NCI-H1694 treated with DMSO at 0.1 percent for 48 hours (cell line): ENCODE measurements around the gene PIGS.
"Not testable (repeated sequence)": the region's sequence is repeated elsewhere in the genome, so short reads cannot be mapped to it uniquely, and the experiment has no call there.

Source experiments
- DNase-seq: peaks from one replicate; lab custom pipeline; 2025; lab: John Stamatoyannopoulos, UW

Gene PIGS

DNA sequence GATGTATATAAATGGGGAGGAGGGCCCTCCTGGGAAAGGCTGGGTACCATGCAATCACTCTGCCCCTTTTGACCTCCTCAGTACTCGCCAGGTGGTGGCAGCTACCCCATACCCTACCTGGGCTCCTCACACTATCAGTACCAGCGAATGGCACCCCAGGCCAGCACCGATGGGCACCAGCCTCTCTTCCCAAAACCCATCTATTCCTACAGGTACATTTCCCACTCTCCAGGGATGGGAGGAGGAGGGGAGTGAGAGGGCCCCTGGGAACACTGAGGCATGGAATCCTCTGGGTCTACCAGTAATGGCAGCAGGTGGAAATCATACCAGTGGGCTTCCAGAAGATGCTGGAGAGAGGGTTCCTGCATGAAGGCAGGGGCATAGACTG is 42.3 kb downstream of the PIGS start:
- no peak for DNase-seq

DNA sequence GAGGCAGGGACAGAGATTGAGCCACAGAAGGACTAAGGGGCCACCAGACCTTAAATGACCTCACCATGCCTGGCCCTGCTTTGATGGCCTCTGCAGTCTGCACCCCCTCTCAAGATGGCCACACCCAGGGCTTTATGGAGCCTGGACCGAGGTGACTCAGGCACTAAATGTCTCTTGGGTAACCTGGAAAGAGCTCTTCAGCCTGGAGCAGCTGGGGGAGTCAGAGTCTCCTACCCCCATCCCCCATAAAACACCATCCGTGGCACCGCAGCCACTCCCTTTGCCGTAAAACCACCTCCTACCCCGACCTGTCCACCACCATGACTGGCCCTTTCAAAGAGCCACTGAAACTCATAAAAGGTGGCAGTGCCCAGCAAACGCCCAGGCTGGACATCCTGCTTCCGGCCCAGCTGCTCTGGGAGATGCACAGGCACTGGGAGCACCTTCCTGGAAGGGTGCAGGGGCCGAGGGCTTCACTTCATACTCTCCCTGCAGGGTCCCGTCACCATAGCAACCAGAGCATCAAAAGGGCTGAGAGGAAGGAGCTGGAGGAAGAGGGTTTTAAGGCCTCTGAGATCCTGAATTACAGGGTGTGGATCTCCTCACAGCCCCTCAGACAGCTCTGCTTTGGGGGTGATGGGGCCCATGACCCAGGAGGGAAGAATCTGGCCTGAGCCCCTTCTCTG is 42.9 kb downstream of the PIGS start:
- no peak for DNase-seq

DNA sequence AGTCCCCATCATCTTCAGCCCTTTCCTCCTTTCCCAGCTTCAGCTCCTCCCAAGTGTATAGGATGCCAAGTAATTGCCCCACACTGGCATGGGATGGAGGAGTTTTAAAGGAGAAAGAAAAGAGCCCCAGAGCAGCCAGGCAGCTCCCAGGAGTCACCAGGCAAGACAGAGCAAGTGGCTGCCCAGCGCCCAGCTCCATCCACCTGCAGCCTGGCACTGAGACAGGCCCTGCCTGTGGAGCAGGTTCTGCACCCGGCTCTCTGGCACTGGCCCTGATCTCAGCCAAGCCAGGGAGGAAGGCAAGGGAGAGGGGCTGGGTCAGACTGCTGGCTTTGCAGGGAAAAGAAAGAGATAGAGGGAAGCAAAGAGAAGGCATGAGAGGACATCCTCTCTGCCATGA is 43.5 kb downstream of the PIGS start:
- no peak for DNase-seq

DNA sequence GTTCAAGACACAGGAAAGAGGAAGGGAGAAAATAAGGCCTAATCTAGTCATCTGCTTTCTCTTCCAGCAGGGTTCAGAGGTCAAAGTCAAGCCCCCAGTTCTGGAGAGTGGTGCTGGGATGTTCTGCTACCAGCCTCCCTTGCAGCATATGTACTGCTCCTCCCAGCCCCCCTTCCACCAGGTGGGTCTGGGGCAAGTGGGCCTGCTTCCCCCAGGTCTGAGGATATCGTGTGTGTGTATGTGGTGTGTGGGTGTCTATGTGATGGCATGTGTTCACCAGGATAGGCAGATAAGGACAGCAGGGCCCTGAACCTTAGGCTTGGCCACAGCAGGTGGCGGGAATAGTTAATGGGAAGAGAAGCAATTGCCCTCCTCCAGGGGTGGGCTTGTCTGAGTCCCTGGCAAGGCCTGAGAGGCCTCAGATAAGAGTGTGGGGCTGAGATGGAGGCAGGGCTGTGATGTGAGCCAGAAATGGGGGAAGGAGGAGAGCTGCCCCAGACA is 44.1 kb downstream of the PIGS start:
- DNase-seq = no peak

DNA sequence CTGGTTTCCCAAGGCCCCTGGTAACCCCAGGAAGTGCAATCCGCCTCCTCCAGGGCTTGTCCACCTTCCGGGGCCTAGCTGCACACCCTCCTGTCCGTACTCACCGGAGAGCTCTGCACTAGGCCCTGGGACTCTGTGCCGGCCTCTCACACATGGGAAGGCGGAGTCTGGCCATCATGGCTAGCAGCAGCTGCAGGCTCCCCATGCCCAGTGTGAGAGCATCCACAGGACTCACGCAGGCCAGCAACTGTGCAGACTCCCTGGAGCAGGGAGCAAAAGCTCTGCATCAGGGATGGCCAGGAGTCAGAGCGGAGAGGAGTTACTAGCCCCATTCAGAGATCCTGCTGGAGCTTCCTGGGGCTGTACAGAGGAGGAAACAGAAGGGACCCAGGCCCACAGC is 44.9 kb downstream of the PIGS start:
- no peak for DNase-seq

DNA sequence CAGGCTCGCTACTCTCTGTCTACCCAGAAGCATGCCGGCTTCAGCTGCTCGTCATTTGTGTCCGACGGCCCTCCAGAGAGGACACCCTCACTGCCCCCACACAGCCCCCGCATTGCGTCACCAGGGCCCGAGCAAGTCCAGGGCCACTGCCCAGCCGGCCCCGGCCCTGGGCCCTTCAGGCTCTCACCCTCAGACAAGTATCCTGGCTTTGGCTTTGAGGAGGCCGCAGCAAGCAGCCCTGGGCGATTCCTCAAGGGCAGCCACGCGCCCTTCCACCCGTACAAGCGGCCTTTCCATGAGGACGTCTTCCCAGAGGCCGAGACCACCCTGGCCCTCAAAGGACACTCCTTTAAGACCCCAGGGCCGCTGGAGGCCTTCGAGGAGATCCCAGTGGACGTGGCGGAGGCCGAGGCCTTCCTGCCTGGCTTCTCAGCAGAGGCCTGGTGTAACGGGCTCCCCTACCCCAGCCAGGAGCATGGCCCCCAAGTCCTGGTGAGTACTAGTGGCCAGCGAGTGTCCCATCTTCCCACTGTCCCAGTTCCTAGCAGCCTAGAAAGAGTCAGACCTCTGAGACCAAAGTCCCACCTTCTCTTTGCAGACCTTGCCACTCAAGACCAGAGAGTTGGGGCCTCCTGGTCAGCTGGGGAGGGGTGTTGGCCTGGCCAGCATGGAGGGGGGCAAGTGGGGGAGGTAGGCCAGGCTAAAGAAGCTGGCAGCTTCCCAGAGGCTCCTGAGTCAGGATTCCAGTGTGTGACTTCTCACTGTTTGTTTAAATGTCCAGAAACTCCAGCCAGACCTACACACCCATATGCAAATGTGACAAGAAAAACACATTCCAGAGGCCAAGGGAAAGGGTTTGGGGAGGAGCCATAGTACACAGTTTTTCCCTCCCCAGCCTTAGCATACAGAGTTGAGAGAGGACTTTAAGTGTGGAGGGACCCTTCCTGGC is 46.6 kb downstream of the PIGS start:
- no peak for DNase-seq

DNA sequence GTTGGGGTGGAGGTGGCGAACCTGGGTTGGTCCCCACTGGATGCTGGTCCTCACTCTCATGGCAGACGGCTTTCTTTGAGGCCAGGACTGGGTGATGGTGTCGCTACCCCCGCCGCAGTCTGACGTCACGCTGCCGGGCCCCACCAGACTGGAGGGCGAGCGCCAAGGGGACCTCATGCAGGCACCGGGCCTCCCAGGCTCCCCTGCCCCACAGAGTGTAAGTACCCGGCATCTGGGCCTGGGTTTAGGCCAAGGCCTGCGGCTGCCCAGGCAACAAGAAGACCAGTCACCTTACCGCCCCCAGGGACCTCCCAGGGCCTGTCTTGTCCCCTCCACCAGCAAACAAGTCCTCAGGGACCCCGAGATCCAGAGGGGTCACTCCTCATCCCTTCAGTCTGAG is 47.4 kb downstream of the PIGS start:
- DNase-seq = no peak

DNA sequence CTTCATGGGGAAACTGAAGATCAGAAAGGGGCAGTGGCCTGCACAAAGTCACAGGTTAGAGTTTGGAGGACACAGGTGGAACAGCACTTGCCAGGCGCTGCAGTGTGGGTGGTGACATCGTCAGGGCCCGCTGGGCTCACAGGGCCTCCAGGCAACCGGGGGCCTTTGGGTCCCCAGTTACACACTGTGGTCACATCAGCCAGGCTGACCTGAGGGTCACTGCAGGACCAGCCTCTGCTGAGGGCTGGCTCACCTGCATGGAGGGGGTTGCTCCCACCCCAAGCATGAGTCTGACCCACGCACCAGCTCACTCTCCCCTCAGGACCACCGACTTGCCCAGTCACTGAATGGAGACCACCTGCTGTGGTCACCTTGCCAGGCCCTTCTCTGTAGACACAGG is 48.1 kb downstream of the PIGS start:
- DNase-seq = no peak

DNA sequence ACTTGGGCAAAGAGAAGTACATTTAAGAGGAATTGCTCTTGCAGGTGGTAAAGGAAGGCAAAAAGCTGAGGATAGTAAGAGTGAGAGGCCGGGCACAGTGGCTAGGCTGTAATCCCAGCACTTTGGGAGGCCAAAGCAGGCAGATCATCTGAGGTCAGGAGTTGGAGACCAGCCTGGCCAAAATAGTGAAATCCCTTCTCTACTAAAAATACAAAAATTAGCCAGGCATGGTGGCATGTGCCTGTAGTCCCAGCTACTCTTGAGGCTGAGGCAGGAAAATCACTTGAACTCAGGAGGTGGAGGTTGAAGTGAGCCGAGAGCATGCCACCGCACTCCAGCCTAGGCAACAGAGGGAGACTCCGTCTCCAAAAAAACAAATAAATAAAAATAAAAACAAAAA is 49.0 kb downstream of the PIGS start:
- DNase-seq = not testable (repeated sequence)

DNA sequence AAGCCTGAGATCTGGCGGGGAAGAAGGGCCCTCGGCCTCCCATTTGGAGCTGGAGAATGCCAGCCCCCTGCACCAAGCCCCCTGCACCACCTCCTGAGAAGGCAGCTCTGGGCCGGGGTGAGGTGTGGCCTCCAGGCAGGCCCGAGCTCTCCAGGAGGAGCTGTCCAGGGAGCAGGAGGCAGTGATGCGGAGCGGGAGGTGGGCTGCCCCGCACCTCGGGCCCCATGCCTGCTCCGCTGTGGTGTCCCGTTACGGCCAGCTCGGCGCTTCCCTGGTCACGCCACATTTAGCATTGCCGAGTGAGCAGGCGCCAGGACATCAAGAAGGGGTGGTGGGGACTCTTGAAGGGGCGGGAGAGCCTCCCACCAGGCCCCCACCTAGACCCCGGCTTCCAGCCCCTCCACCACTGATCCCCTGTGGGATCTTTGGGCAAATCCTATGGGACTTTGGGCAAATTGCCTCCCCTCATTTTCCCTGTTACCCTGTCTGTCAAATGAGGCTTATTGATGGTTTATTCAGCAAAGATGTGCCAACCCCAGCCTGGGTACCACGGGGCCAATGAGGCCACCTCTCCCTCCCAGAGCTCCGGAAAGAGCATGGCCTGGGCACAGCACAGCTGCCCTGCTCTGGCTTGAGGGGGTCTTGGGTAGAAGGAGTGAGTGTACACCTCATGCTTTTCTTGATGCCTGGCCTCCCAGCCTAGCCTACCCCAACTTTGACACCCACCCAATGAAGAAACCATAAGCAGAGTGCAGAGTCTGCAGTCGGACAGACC is 49.8 kb downstream of the PIGS start:
- no peak for DNase-seq

DNA sequence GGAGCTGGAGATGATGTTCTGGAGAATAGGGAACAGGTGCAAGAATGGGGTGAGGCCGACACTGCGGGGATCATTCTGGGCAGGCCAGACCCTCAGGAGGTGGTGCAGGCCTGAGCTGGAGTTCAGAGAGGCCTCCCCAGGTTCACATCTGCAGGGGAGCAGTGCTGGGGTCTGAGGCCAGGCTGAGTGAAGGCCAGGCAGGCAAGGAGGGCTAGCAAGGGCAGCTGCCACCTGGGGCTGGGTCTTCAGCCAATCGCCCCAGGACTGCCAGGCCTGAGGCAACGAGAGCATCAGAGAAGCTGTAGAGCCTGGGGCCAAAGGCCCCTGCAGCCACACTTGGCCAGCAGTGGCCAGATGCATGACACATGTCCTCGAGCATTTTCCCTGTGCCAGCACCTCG is 50.6 kb downstream of the PIGS start:
- no peak for DNase-seq

DNA sequence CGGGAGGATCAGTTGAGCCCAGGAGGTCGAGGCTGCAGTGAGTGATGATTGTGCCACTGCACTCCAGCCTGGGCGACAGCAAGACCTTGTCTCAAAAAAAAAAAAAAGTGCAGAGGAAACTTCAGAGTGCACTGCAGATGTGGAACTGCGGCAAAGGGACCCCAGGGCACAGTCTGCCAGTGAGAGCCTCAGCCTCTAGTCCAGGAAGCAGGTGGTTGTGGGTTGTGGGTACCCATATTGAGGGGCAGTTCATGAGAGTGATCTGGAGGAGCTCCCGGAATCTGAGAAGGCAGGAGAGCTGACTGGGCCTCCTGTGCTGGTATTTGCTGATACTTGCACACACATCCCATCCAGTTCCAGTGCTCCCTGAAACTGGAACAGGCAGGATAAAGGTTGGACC is 52.1 kb downstream of the PIGS start:
- DNase-seq = no peak

DNA sequence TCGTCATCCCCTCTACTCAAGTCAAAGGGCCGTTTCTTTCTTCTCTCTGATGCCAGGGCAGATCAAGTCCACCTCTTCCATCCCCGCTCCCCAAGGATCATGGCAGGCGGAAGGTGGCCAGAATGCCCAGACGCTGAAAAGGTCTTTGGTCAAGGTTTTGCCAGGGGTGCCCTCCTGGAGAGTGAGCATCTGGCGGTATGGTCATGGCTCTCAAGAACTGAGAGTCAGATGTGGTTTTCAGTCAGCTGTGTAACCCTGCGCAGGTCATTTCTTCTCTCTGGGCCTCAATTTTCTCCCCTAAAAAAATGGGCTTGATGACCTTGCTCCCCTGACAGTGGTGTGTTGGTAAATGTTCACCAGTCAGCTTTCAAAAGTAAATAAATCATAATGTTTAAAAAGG is 52.7 kb downstream of the PIGS start:
- no peak for DNase-seq

DNA sequence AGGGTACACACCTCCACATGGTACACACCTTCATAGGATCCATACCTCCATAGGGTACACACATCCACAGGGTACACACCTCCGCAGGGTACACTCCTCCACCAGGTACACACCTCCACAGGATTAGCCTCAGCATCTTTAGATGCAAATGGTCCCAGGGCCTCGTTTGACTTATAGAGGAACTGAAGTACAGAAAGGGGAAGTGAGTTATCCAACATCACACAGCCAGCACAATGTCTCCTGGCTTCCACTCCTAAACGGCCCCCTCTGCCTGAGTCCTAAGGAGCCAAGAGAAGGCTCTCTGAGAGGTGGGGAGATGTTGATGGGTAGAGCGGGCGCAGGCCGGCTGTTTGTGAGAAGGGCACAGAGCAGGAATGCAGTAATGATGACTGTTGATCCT is 53.2 kb downstream of the PIGS start:
- no peak for DNase-seq

DNA sequence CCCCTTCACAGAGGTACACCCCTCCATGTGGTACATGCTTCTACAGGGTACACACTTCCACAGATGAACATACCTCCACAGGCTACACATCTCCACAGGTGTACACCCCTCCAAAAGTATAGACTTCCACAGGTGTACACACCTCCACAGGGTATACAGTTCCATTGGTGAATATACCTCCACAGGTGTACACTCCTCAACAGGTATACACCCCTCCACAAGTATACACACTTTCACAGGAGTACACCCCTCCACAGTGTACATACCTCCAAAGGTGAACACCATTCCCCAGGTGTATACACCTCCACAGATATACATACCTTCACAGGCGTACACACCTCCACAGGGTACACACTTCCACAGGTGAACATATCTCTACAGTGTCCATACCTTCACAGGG is 55.8 kb downstream of the PIGS start:
- no peak for DNase-seq

DNA sequence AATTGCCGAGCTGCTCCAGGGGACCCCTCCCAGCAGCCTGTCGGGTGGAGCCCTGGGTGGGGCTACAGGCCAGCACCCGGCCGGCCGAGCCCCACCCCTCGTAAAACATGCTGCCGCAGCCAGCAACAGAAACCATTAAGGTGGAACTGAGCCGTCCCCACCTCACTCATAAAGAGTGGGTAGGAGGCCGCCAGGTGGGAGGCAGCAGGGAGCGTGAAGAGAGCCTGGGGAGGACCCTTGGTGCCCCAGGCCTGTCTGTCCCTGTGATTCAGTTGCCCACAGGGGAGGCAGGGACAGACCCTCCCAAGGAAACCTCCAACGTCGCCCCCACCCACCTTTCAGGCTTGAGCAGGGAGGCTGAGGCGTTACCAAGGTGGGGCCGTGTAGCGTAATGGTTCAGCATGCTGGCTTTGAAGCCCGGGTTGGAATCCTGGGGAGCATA is 56.7 kb downstream of the PIGS start:
- DNase-seq = no peak

DNA sequence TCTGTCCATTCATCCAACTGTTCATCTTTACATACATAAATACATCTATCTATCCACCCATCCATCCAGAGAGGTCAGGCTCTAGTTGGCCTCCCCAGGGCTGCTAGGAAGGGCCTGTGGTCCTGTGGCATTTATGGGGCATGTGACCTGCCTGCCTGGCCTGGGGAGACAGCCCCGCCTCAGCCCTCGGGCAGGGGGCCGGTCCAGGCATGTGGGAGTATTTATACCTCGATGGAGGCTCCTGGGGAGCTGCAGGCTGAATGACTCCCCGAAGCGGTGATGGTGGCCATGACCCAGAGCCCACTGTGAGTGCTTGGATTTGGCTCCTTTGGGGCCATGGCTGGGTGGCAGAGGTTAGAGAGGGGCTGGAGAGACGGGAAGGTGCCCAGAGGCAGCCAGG is 57.8 kb downstream of the PIGS start:
- DNase-seq = no peak

DNA sequence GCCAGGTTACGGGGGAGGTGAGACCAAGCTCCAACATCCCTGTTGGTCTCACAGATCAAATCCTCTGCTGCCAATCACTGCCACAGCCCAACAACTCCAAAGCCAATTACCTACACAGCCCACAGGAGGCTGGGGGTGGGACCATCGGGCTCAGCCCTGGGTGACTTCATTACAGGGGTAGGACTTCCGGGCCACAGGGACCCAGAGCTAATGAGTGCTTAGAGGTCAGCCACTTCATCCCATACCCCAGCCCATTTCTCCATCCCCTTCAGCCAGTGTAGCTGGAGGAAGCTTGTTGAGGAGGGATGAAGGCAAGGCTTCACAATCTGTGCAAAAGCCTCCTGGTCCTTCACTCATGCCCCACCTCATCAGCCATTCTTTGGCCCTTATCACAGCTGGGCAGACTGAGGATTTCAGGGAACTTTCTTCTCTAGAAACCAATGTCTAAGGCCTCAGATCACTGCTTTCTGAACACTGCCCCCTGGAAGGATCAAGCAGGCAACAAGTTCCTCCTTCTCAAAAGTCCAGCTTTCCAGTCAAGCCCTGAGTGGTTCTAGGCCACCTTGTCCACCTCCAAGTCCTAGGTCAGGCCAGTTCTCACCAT is 59.4 kb downstream of the PIGS start:
- DNase-seq = no peak

DNA sequence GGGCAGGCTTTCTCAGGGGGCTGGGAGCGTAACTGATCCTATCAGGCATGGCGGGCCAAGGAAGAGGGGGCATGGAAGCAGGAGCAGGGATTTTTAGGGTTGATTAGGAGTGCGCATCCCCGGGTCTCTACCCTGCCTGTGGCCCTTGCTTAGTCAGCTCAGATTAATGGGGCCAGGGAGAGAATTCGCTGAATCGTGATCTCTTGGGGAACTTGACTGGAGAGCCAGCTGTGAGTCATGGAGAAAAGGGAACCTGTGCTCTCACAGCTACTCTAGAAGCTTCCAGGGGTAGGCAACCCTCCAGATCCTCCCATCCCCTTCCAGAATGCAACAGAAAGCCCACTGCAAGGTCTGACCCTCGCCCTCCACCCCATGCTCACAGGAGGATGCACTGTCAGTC is 61.5 kb downstream of the PIGS start:
- no peak for DNase-seq

DNA sequence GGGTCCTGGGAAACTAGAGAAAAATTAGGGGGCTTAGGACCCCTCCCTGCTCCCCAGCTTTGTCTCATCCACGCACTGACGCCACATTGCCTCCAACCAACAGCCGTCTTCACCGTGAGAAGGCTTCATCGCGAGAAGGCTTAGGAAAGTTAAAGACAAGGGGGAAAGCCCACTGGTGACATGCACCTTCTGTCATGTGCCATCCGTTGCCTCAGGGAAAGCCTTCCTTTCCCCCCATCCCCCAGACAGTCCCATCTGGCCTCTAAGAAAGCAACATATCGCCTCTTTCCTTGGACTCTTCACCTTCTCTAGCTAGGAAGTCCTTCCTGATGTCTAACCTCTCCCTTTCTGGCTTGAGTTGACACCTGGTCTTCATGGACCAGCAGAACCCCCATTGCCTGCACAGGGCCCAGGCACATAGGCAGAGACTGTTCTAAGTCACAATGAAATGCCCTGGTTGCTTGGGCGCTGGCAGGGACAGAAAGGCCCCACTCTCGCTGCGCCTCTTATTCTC is 63.1 kb downstream of the PIGS start:
- DNase-seq = no peak

DNA sequence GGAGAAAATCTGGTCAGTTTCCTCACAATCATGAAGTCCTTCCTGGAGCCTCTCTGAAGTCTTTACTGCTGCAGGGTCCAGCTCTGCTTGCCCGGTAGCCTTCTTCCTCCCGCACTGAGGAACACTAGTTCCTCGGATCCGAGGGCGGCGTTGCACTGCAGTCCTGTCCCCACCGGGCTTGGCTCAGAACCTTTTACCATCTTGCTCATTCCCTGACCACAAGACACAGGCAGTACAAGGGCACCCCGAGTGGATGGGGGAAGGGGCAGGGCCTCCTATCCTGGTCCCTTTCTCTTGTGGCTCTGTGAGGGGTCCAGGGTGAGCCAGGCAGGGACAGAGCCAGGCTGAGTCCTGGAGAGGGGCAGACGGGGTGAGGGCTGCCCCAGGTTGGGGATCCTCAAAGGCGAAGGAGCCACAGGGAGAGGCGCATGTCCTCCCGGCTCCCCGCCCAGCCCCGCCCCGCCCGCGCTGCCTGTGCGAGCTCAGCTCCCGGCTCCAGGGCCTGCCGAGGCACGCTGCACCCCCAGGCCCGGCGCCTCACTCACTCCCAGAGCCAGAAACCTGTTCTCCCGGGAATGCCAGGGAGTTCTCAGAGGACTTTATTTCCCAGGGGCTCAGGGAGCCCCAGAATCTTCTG is 63.6 kb downstream of the PIGS start:
- no peak for DNase-seq
